Endothelial cell of umbilical vein (primary cell): Measurements from ENCODE around the gene RNASEH1. TPM values are rescaled to one million over a fixed set of nuclear protein-coding genes. Genes with fewer than 3 reads are reported as not detected.

Experiments
- BruUV-seq: library from RNA; stranded (reverse); fragments of 400-500 nt; replicated peaks from 2 replicates; lab custom pipeline; 2021; lab: Mats Ljungman, UMichigan
- CTCF ChIA-PET: fragments of 300-600, 350-600 bp; sonication (Branson Sonifier 250); formaldehyde crosslinking; loops from one replicate; lab custom pipeline; 2021; ENCODE audit warnings: antibody characterized with exemption, inconsistent platforms; lab: Charles Lee
- POLR2A ChIA-PET: fragments of 300-600, 350-600 bp; sonication (Branson Sonifier 250); formaldehyde crosslinking; loops from one replicate; lab custom pipeline; 2021; ENCODE audit warnings: antibody characterized with exemption, inconsistent platforms; lab: Charles Lee
- DNase-seq: peaks from one replicate; pipeline ENCODE4 v3.0.0-alpha.2; 2011; ENCODE audit warnings: low read depth, low spot score
- FAIRE-seq: peaks from 2 replicates; lab custom pipeline; 2011; peaks lifted over from hg19 to GRCh38; lab: Jason Lieb, UNC
- H2AFZ ChIP-seq: 2 replicates; pipeline ENCODE4 v1.6.0; 2012; ENCODE audit warnings: low read depth, low read length, control low read depth, inconsistent platforms
- H3K27ac ChIP-seq: 2 replicates; pipeline ENCODE4 v1.5.1; 2011; ENCODE audit warnings: low read depth, mild to moderate bottlenecking, control low read depth, low read length, moderate library complexity; ENCODE audit not compliant: insufficient read depth
- H3K27me3 ChIP-seq, 2 experiments: 2 replicates each; pipeline versions ENCODE4 v1.6.0 to v1.6.1; 2011; ENCODE audit warnings: low read length in 2 of 2, mixed read lengths in 1 of 2; ENCODE audit not compliant: control insufficient read depth in 2 of 2, insufficient read depth in 2 of 2
- H3K36me3 ChIP-seq, 2 experiments: 2 replicates in 1 of 2; 3 replicates in 1 of 2; pipeline ENCODE4 v1.5.1; 2011; ENCODE audit warnings: low read length in 2 of 2, mild to moderate bottlenecking in 1 of 2, moderate library complexity in 1 of 2; ENCODE audit not compliant: control insufficient read depth in 2 of 2, insufficient read depth in 2 of 2; ENCODE audit errors: extremely low read depth in 1 of 2
- H3K4me1 ChIP-seq: 3 replicates; pipeline ENCODE4 v1.5.1; 2011; ENCODE audit warnings: mild to moderate bottlenecking, low read length; ENCODE audit not compliant: control insufficient read depth, insufficient read depth; ENCODE audit errors: extremely low read depth
- H3K4me2 ChIP-seq: 2 replicates; pipeline ENCODE4 v1.6.1; 2011; ENCODE audit warnings: low read length, control low read depth, mixed read lengths; ENCODE audit not compliant: insufficient read depth
- H3K4me3 ChIP-seq, 3 experiments: fragments of 200-600 bp in 1 of 3; sonication (generic), shearing (Covaris generic) in 1 of 3; replicated peaks in 1 of 3; 2 replicates each; pipeline ENCODE4 v1.5.1; 2011 to 2016; ENCODE audit warnings: control low read depth in 3 of 3, low read length in 3 of 3, mild to moderate bottlenecking in 2 of 3, inconsistent platforms in 1 of 3, low read depth in 1 of 3, moderate library complexity in 1 of 3; ENCODE audit not compliant: insufficient read depth in 1 of 3
- H3K79me2 ChIP-seq: 2 replicates; pipeline ENCODE4 v1.6.0; 2012; ENCODE audit warnings: low read length, inconsistent platforms; ENCODE audit not compliant: control insufficient read depth, insufficient read depth
- H3K9ac ChIP-seq: replicated peaks from 2 replicates; pipeline ENCODE3; 2011; ENCODE audit warnings: low read length, control low read depth; ENCODE audit not compliant: insufficient read depth; ENCODE audit errors: extremely low read depth
- H3K9me1 ChIP-seq: replicated peaks from 3 replicates; pipeline ENCODE4 v1.6.0; 2011; ENCODE audit warnings: mild to moderate bottlenecking, low read length; ENCODE audit not compliant: control insufficient read depth, insufficient read depth; ENCODE audit errors: extremely low read depth
- H3K9me3 ChIP-seq: replicated peaks from 2 replicates; pipeline ENCODE4 v1.5.1; 2012; ENCODE audit warnings: low read length, inconsistent platforms; ENCODE audit not compliant: control insufficient read depth, insufficient read depth
- H4K20me1 ChIP-seq: replicated peaks from 2 replicates; pipeline ENCODE3; 2011; ENCODE audit warnings: mild to moderate bottlenecking, low read length; ENCODE audit not compliant: control insufficient read depth, insufficient read depth; ENCODE audit errors: extremely low read depth
- CTCF ChIP-seq, 2 donors: IDR thresholded peaks; 1 replicate in 1 of 2; 2 replicates in 1 of 2; pipeline ENCODE4 v1.5.1; 2011; ENCODE audit warnings: low read length in 2 of 2, mild to moderate bottlenecking in 2 of 2, moderate library complexity in 2 of 2, control low read depth in 1 of 2, inconsistent platforms in 1 of 2, low read depth in 1 of 2; ENCODE audit not compliant: insufficient read depth in 1 of 2; ENCODE audit errors: extremely low read depth in 1 of 2
- EZH2 ChIP-seq: IDR thresholded peaks from 2 replicates; pipeline ENCODE4 v1.6.1; 2012; ENCODE audit warnings: borderline replicate concordance, low read depth, mild to moderate bottlenecking, moderate library complexity, low read length, inconsistent platforms; ENCODE audit not compliant: severe bottlenecking
- FOS ChIP-seq: IDR thresholded peaks from 2 replicates; pipeline ENCODE4 v1.6.1; 2011; ENCODE audit warnings: mild to moderate bottlenecking, low read length, moderate library complexity, borderline replicate concordance; ENCODE audit not compliant: insufficient read depth
- GATA2 ChIP-seq: IDR thresholded peaks from 2 replicates; pipeline ENCODE4 v1.7.0; 2011; ENCODE audit warnings: low read depth, mild to moderate bottlenecking, moderate library complexity, mixed read lengths, low read length; ENCODE audit not compliant: insufficient read length, insufficient read depth
- JUN ChIP-seq: IDR thresholded peaks from 2 replicates; pipeline ENCODE4 v1.6.1; 2011; ENCODE audit warnings: borderline replicate concordance, low read depth; ENCODE audit not compliant: insufficient read length, insufficient read depth
- MAX ChIP-seq: IDR thresholded peaks from 2 replicates; pipeline ENCODE4 v1.6.1; 2011; ENCODE audit not compliant: insufficient read depth, insufficient read length
- MYC ChIP-seq: IDR thresholded peaks from one replicate; pipeline ENCODE4 v1.6.1; 2011; ENCODE audit warnings: mild to moderate bottlenecking, low read depth, low read length
- POLR2A ChIP-seq: IDR thresholded peaks from 2 replicates; pipeline ENCODE4 v1.6.1; 2012; ENCODE audit warnings: low read depth, mild to moderate bottlenecking, control low read depth, low read length
- POLR2AphosphoS5 ChIP-seq: IDR thresholded peaks from 2 replicates; pipeline ENCODE4 v1.6.1; 2012; ENCODE audit warnings: low read depth, mild to moderate bottlenecking, control low read depth, low read length, moderate library complexity; ENCODE audit not compliant: insufficient read depth
- dilution Hi-C: fragments of 300-500 bp; cut with MboI; formaldehyde crosslinking; loops from one replicate; pipeline ENCODE4 v1.15.0; 2019; ENCODE audit warnings: low sequenced_read_pairs; ENCODE audit not compliant: extremely low pct_ligation_motif_present
- intact Hi-C: fragments of 100-400 bp; cut with micrococcal nuclease; formaldehyde crosslinking; loops from one replicate; pipeline ENCODE4 v1.10.0; 2022
- polyA plus RNA-seq, 4 experiments: library from polyadenylated mRNA; depleted of rRNA in 3 of 4; stranded (reverse) in 3 of 4; unstranded in 1 of 4; fragments of >200 nt; gene quantifications; 2 replicates each; pipeline versions ENCODE4 v1.2.1 to v1.2.3, GENCODE V29; 2011 to 2012; ENCODE audit warnings: missing spikeins in 1 of 4
- total RNA-seq: library from RNA; stranded (reverse); gene quantifications from 2 replicates; pipeline ENCODE4 v1.2.3, GENCODE V29; 2021

Gene RNASEH1
- total and polyA plus RNA-seq, 2 donors (not counting 3 experiments of a cell fraction or from before 2014, with no cell fraction given), result 12.8 to 30.8 TPM

- no peak overlapping the region for H3K4me2 ChIP-seq
- no peaks in the 10 kb centered on the region for H3K36me3 ChIP-seq
- POLR2A ChIA-PET, result no interaction called here
- H3K4me1 ChIP-seq, result peaks cover under 1% of the 10 kb centered on the region
- no TSS peak for BruUV-seq
- FAIRE-seq (no peak), DNase-seq (no peak)
- dilution Hi-C loops, result no loop called here
- intact Hi-C loops, result no loop called here
- H3K79me2 ChIP-seq, result no peaks in the 10 kb centered on the region
- H3K9me3 ChIP-seq, result no peaks in the 10 kb centered on the region
- H3K9me1 ChIP-seq, result no peaks in the 10 kb centered on the region
- H2AFZ ChIP-seq, result no peak overlapping the region
- no peak overlapping the region for H3K4me3 ChIP-seq
- no peak overlapping the region for H3K9ac ChIP-seq
- no peaks in the 10 kb centered on the region for H3K27me3 ChIP-seq
- TF ChIP-seq POLR2AphosphoS5 (no peak), POLR2A (no peak)
- H4K20me1 ChIP-seq, result no peaks in the 10 kb centered on the region
- CTCF ChIA-PET, result no interaction called here
- no peak overlapping the region for H3K27ac ChIP-seq
Observed at GRCh38 chr2:3600256-3600855, 42.2 kb upstream of the RNASEH1 start.

GRCh38 chr2:3598912-3599854 lies 41.0 kb upstream of the RNASEH1 start:
- no TSS peak for BruUV-seq
- dilution Hi-C loops (no loop called here), intact Hi-C loops (no loop called here)
- POLR2A ChIA-PET, result no interaction called here
- H3K9ac ChIP-seq, result no peak overlapping the region
- H3K79me2 ChIP-seq, result no peaks in the 10 kb centered on the region
- no peak overlapping the region for H3K4me3 ChIP-seq
- H4K20me1 ChIP-seq, result no peaks in the 10 kb centered on the region
- no peak overlapping the region for H3K27ac ChIP-seq
- H3K27me3 ChIP-seq, result no peaks in the 10 kb centered on the region
- H3K9me3 ChIP-seq, result no peaks in the 10 kb centered on the region
- H3K36me3 ChIP-seq, result no peaks in the 10 kb centered on the region
- FAIRE-seq, result no peak
- no peaks in the 10 kb centered on the region for H3K9me1 ChIP-seq
- CTCF ChIA-PET, result no interaction called here
- no peak for TF ChIP-seq FOS
- no peak for TF ChIP-seq CTCF (IDR thresholded peaks at IDR 0.05; ENCODE audit: extremely low read depth in 1 of 2, insufficient read depth in 1 of 2, low read depth in 1 of 2, low read length in 2 of 2)
- no peak for TF ChIP-seq GATA2
- no peak for TF ChIP-seq MAX
- no peak for TF ChIP-seq POLR2AphosphoS5
- no peak for TF ChIP-seq POLR2A
- no peak for TF ChIP-seq MYC
- TF ChIP-seq EZH2, result no peak
- TF ChIP-seq JUN, result no peak
- no peak overlapping the region for H2AFZ ChIP-seq
- H3K4me2 ChIP-seq, result no peak overlapping the region
- no peak for DNase-seq
- peaks cover 4% of the 10 kb centered on the region for H3K4me1 ChIP-seq
